Parathyroid adenoma (tissue), 2 donors: ENCODE data around the gene SLC1A2.

Source experiments
- H2AFZ ChIP-seq: fragments of 300-600 bp; sonication (generic); one replicate; pipeline ENCODE4 v1.7.0; 2017; ENCODE audit warnings: antibody characterized with exemption, mild to moderate bottlenecking
- H3K27ac ChIP-seq: fragments of 300-600 bp; sonication (generic); one replicate; pipeline ENCODE4 v1.7.0; 2017
- H3K27me3 ChIP-seq: fragments of 300-600 bp; sonication (generic); one replicate; pipeline ENCODE4 v1.7.0; 2017; ENCODE audit warnings: low read length; ENCODE audit not compliant: control insufficient read depth, insufficient read depth
- H3K36me3 ChIP-seq: fragments of 300-600 bp; sonication (generic); one replicate; pipeline ENCODE4 v1.7.0; 2017; ENCODE audit warnings: low read length; ENCODE audit not compliant: control insufficient read depth, insufficient read depth
- H3K4me1 ChIP-seq: fragments of 300-600 bp; sonication (generic); one replicate; pipeline ENCODE4 v1.7.0; 2017; ENCODE audit warnings: control low read depth
- H3K4me2 ChIP-seq: fragments of 300-600 bp; sonication (generic); one replicate; pipeline ENCODE4 v1.7.0; 2017; ENCODE audit warnings: low read length
- H3K4me3 ChIP-seq: fragments of 300-600 bp; sonication (generic); one replicate; pipeline ENCODE4 v1.7.0; 2017; ENCODE audit warnings: low read depth, low read length
- H3K79me2 ChIP-seq: fragments of 300-600 bp; sonication (generic); one replicate; pipeline ENCODE4 v1.7.0; 2017; ENCODE audit warnings: control low read depth
- H3K9ac ChIP-seq: fragments of 300-600 bp; sonication (generic); one replicate; pipeline ENCODE4 v1.7.0; 2017; ENCODE audit warnings: mild to moderate bottlenecking
- H3K9me3 ChIP-seq: fragments of 300-600 bp; sonication (generic); one replicate; pipeline ENCODE4 v1.7.0; 2017; ENCODE audit warnings: low read length; ENCODE audit not compliant: control insufficient read depth
- CTCF ChIP-seq: fragments of 300-600 bp; sonication (generic); IDR thresholded peaks from one replicate; pipeline ENCODE4 v1.7.0; 2017; ENCODE audit warnings: antibody characterized with exemption, mild to moderate bottlenecking
- donor health status: primary hyperparathyroidism.

Gene SLC1A2

GRCh38 chr11:35318309-35318708 lies 101.0 kb downstream of the SLC1A2 start:
- Histone ChIP-seq H3K4me2 (no peak overlapping the region), H3K4me1 (no peaks in the 10 kb centered on the region)

GRCh38 chr11:35317253-35317652 lies 102.1 kb downstream of the SLC1A2 start:
- no peak overlapping the region for H3K9ac ChIP-seq
- H3K9me3 ChIP-seq, result no peaks in the 10 kb centered on the region
- H3K79me2 ChIP-seq, result no peaks in the 10 kb centered on the region
- H3K4me2 ChIP-seq, result no peak overlapping the region
- no peak for TF ChIP-seq CTCF
- H2AFZ ChIP-seq, result no peak overlapping the region
- H3K4me1 ChIP-seq, result no peaks in the 10 kb centered on the region
- H3K36me3 ChIP-seq, result no peaks in the 10 kb centered on the region
- H3K4me3 ChIP-seq, result no peak overlapping the region
- H3K27ac ChIP-seq, result no peak overlapping the region
- H3K27me3 ChIP-seq, result no peaks in the 10 kb centered on the region

More at GRCh38 chr11:35318309-35318708, 101.0 kb downstream of the SLC1A2 start:
- Histone ChIP-seq H3K9me3 (no peaks in the 10 kb centered on the region), H3K79me2 (no peaks in the 10 kb centered on the region), H3K27me3 (no peaks in the 10 kb centered on the region), H3K4me3 (no peak overlapping the region), H2AFZ (no peak overlapping the region), H3K36me3 (no peaks in the 10 kb centered on the region), H3K27ac (no peak overlapping the region), H3K9ac (no peak overlapping the region)
- no peak for TF ChIP-seq CTCF

- Histone ChIP-seq H3K27ac (no peak overlapping the region), H3K27me3 (no peaks in the 10 kb centered on the region), H3K79me2 (no peaks in the 10 kb centered on the region), H3K4me3 (no peak overlapping the region), H3K4me2 (no peak overlapping the region), H3K4me1 (no peaks in the 10 kb centered on the region), H3K9me3 (no peaks in the 10 kb centered on the region), H3K9ac (no peak overlapping the region), H2AFZ (no peak overlapping the region), H3K36me3 (no peaks in the 10 kb centered on the region)
- no peak for TF ChIP-seq CTCF
Observed at GRCh38 chr11:35316161-35316560, 103.2 kb downstream of the SLC1A2 start.

GRCh38 chr11:35313760-35314153 lies 105.6 kb downstream of the SLC1A2 start:
- no peak overlapping the region for H2AFZ ChIP-seq
- H3K4me1 ChIP-seq, result no peaks in the 10 kb centered on the region
- H3K79me2 ChIP-seq, result no peaks in the 10 kb centered on the region
- no peak overlapping the region for H3K27ac ChIP-seq
- H3K4me3 ChIP-seq, result no peak overlapping the region
- no peaks in the 10 kb centered on the region for H3K36me3 ChIP-seq
- TF ChIP-seq CTCF, result no peak
- H3K9ac ChIP-seq, result no peak overlapping the region
- no peaks in the 10 kb centered on the region for H3K9me3 ChIP-seq
- H3K4me2 ChIP-seq, result no peak overlapping the region
- H3K27me3 ChIP-seq, result no peaks in the 10 kb centered on the region

- Histone ChIP-seq H3K9me3 (no peaks in the 10 kb centered on the region), H3K27me3 (no peaks in the 10 kb centered on the region), H2AFZ (no peak overlapping the region), H3K79me2 (no peaks in the 10 kb centered on the region), H3K9ac (no peak overlapping the region), H3K4me3 (no peak overlapping the region), H3K36me3 (no peaks in the 10 kb centered on the region), H3K4me2 (no peak overlapping the region), H3K4me1 (no peaks in the 10 kb centered on the region), H3K27ac (no peak overlapping the region)
- TF ChIP-seq CTCF, result no peak
Observed at GRCh38 chr11:35313066-35313759, 106.1 kb downstream of the SLC1A2 start.
